Dedifferentiated amniotic fluid mesenchymal stem cell (primary cell): Measurements from ENCODE around the gene COL6A2.
A peak's percentile ranks its signal among the peaks of the same experiment; 100 is the strongest.
"Not testable (repeated sequence)": the region's sequence is repeated elsewhere in the genome, so short reads cannot be mapped to it uniquely, and the experiment has no call there.

Experiments used
- DNase-seq: peaks from one replicate; pipeline ENCODE4 v3.0.0-alpha.2; 2016; ENCODE audit errors: extremely low spot score

COL6A2 gene

DNA sequence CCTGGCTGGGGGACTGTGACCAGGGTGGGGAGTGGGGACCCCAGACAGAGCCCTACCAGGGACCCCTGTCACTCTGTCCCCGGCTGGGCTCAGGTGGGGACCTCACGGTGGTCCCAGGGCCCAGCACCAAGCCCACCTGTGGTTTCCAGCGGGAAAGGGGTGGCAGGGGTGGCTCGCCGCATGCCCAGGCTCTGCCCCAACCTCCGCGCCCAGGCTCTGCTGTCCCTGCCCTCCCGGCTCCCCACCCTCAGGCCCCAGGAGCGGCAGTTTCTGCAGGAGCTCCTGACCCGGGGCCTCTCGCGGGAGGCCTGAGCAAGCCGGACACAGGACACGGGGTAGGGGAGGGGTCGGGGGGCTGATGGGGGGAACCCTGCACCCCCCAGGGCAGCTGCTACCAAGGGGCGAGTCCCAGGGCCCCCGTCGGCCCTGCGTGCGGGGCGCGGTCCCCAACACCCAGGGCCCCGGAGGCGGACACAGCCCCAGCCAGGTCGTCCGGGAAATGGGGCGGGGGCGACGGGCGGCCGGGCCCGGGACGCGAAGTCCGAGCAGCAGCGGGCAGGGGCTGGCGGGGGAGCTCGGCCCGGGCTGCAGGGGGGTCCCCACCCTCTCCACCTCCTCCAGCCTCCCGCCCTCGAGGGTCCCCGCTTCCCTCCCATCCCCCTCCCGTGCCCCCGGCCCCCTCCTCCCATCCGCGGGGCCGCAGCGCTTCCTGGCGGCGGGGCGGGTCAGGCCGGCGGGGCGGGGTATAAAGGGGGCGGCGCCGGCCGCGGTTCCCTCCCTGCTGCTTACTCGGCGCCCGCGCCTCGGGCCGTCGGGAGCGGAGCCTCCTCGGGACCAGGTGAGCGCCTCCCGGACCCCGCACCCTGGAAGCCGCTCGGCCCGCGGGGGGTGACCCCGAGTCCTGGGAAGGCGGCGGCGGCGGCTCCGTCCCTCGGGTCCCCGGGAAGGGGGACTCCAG lies at the start of gene COL6A2:
TSS of gene COL6A2 (plus strand) at position 777 of the 958 bp plus-strand sequence.
- DNase-seq: peak; percentile 48

DNA sequence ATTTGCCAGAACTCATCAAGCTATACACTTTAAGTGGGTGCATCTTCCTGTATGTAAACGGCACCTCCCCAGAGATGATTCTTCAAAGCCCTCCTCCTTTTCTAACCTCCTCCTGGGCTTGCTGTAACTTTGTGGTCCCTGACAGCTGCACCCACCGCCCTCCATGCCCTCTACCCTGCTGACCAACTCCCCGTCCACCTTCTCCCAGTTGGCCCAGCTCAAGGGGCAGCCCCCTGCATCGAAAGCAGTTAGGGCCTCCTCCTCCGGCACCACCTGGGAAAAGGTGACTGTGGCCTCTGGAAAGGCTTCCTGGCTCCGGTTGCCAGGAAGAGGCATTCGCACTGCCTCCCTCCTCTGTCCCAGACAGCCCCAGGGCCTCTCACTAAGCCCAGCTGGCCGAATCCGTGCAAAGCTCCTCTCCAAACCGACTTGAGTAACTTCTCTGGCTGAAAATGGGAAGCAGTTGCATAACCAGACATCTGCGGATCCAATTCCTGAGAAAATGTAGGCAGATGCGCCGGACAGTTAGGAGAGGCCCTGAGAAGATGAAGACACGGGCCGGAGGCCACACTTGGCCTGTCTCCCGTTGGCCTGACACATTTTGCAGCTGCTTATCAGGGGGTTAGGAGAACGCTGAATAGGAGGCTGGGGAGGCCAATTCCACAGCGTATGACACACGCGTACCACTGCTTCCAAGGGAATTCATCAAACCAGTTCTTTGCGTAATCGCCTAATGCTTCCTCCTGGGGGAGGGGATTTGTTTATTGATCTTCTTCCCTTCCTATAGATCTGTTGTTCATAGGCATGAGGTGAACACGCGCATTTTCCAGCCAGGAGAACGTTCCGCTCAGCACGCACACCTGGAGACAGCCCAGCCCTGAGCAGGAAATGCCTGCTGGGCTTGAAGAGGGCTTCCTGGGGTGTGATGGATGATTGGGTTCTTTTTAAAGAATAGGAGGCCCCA lies 48.7 kb upstream of the COL6A2 start:
- peak; percentile 96 for DNase-seq

- no peak for DNase-seq
Measured at GRCh38 chr21:46049890-46050667, 47.8 kb upstream of the COL6A2 start.

GRCh38 chr21:46050668-46051378 lies 47.1 kb upstream of the COL6A2 start:
- no peak for DNase-seq

GRCh38 chr21:46051379-46051770 lies 46.5 kb upstream of the COL6A2 start:
- no peak for DNase-seq

DNA sequence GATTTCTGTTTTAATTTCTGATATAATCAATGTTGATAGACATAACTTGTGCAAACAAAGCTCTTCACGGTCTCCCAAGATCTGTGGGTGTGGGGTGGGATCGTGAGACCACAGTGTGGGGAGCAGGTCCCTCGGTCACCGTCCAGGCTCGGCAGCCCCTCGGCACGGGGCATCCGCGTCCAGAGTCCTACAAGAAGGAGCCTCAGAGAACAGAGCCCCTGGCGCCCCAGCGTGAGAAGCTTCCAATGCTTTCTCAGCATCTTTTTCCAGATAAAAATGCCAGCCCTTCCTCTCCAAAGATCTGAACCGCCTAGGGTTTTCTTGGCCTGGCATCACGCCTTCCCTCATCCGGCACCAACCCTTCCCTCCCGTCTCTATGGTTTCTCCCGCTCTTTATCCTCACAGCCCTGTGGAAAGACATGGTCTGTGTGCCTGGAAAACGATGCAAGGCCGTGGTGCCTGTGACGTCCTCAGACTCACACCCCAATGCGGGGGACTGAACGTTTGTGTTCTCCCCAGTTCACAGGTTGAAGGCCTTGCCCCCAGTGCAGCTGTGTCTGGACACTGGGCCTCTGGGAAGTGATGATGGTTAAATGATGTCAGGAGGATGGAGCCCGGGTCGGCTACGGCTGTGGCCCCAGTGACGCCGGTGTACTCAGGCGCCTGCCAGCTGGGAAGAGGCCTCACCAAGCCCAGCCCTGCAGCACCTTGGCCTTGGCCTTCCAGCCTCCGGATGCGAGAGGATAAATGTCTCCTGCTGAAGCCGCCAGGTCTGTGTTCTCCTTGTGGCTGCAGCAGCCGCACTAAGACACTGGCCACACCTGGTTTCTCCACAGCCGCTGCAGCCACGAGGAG lies 45.9 kb upstream of the COL6A2 start:
- DNase-seq: no peak

- DNase-seq: no peak
Measured at GRCh38 chr21:46052703-46053651, 44.9 kb upstream of the COL6A2 start.

DNA sequence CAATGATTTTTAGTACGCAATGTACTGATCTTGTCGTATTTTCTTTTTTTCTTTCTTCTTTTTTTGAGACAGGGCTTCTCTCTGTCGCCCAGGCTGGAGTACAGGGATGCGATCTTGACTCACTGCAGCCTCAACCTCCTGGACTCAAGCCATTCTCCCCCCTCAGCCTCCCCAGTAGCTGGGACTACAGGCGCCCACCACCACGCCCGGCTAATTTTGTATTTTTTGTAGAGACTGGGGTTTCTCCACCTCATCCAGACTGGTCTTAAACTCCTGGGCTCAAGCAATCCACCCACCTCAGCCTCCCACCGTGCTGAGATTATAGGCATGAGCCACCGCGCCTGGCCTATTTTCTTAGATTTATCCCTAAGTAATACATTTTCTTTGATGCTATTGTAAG lies 43.9 kb upstream of the COL6A2 start:
- DNase-seq: no peak

GRCh38 chr21:46054451-46054881 lies 43.4 kb upstream of the COL6A2 start:
- DNase-seq: no peak

DNA sequence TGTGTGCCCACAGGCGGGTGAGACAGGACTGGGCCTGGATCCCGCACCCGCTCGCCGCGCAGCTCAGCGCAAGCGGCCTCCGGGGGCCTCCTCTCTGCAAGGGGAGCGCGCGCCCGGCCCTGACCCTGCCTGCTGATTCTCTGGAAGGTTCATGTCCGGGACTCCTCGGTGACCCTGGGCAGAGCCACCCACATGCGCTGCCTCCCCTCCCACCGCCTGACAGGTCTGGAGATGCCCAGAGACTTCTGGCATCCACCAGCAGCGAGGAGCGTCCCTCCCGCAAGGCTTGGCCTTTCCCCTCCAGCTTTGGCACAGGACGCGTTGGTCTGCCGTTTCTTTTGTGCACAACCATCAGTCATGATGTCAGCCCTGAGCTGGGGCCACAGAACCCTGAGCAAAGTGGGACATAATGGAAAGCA lies 42.0 kb upstream of the COL6A2 start:
- no peak for DNase-seq

DNA sequence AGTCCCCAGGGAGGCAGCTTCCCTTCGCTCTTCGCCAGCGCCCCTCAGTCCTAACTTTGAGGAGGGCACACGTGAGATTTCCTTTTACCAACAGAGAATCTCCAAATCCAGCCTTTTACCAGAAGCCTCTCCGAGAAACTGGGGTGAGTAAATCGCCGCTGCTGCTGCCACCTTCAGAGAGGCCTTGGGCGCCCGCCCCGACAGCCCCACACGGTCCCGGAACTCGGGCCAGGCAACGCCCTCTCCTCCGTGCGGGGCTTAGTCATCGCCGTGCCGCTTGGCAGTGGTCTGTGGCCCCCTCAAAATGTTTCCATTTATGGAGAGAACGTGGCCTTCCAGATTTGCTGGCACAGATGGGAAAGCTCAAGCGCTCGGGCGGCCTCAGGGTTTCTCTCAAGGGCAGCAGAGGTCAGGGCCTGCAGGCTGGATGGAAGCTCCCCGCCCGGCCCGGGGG lies 41.4 kb upstream of the COL6A2 start:
- peak; percentile 65 for DNase-seq

DNA sequence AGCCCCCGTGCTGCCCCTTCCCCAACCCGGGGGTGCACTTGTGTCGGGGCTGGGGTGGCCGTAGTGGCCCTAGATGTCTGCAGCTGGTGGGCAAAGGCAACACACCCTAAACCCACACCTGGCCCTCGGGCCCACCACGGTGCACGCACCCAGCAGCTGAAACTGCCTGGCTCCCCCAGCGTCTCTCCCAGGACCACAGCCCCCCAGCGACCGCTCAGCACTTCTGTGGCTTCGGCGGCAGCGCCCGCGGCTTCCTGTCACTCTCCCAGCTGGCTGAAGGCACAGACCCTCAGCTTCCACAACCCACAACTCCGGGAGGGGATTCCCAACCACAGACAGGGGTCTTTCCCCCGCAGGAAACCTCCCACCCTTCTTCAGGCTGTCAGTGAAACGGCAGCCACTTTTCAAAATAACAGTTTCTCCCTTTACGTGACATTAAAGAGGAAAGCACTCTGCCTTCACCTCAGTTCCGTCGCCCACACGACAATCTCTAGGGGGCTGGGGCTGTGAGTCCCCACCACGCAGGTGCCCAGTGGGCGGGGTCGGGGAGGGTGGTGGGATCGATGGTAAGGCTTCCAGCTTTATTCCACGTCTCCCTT lies 40.7 kb upstream of the COL6A2 start:
- no peak for DNase-seq

DNA sequence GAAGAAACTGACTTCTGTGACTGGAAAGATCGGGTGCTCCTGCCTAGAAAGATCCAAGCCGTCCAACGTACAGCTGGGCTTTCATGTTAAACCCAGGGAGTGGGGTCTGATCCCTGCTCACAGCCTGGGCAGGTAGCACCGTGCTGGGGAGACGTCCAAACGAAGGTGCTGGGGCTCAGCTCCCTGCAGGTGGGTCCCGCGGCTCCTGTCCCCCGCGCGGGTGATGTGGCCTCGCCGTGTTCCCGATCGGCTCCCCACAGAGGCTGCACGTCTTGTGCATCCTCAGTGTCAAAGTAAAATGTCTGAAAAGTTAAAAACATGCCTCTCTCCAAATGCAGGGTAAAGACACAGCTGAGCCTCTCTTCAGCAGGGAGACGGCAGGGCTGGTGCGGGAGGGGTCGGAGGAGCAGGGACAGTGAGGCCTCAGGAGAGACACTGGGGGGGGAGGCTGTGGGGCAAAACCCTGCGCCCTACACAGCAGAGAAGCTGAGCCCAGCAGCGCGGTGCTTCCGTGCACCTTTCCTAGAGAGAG lies 40.1 kb upstream of the COL6A2 start:
- DNase-seq: no peak

- no peak for DNase-seq
Measured at GRCh38 chr21:46058431-46059145, 39.3 kb upstream of the COL6A2 start.

DNA sequence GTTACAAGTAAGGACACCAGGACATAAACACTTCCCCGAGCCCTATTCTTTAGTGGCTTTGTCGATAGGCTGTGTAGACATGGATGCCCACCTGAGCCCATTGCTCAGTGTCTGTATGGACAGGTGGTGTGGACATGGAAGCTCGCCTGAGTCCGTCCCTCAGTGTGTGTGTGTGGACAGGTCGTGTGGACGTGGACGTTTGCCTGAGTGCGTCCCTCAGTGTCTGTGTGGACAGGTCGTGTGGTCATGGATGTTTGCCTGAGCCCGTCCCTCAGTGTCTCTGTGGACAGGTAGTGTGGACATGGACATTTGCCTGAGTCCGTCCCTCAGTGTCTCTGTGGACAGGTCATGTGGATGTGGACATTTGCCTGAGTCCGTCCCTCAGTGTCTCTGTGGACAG lies 38.7 kb upstream of the COL6A2 start:
- no peak for DNase-seq

DNA sequence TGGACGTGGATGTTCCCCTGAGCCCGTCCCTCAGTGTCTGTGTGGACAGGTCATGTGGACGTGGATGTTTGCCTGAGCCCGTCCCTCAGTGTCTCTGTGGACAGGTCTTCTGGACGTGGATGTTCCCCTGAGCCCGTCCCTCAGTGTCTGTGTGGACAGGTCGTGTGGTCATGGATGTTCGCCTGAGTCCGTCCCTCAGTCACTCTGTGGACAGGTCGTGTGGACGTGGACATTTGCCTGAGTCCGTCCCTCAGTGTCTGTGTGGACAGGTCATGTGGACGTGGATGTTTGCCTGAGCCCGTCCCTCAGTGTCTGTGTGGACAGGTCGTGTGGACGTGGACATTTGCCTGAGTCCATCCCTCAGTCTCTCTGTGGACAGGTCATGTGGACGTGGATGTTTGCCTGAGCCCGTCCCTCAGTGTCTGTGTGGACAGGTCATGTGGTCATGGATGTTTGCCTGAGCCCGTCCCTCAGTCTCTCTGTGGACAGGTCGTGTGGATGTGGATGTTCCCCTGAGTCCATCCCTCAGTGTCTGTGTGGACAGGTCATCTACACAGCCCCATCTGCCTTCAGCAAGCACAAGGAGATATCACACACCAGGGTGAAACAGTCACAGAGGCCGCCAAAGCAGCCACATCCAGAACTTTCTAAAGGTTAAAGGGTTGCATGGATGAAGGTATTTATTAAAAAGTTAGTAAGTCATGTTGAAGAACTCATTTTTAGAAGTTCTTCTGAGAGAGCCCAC lies 38.0 kb upstream of the COL6A2 start:
- not testable (repeated sequence) for DNase-seq
